IMR-90 (cell line): ENCODE results near the gene COL4A1. TPM values are rescaled to one million over a fixed set of nuclear protein-coding genes. Genes with fewer than 3 reads are reported as not detected.

ENCODE experiments used
- ATAC-seq: fragments of 200-7000 bp; cut with Tn5 transposase; 2 replicates; pipeline ENCODE4 v1.9.1; 2020; ENCODE audit warnings: low read depth, mild to moderate bottlenecking, moderate library complexity
- BruUV-seq: library from RNA; stranded (reverse); fragments of 400-500 nt; replicated peaks from 2 replicates; lab custom pipeline; 2021; lab: Mats Ljungman, UMichigan
- CTCF ChIA-PET: fragments of 300-600 bp; formaldehyde crosslinking; extraction: SDS; loops from one replicate; lab custom pipeline; 2021; ENCODE audit warnings: antibody characterized with exemption; lab: Yijun Ruan, JAX
- POLR2A ChIA-PET: fragments of 300-600 bp; sonication (Branson Sonifier 250); formaldehyde crosslinking; loops from one replicate; lab custom pipeline; 2022; ENCODE audit warnings: antibody characterized with exemption; ENCODE audit not compliant: unreplicated experiment; lab: Charles Lee
- DNase-seq: peaks from one replicate; pipeline ENCODE4 v3.0.0; 2013
- H2AFZ ChIP-seq: replicated peaks from 2 replicates; pipeline ENCODE3; 2013; ENCODE audit warnings: low read length, mild to moderate bottlenecking; ENCODE audit not compliant: poor library complexity
- H2AK5ac ChIP-seq: 2 replicates; pipeline ENCODE4 v1.6.1; 2013; ENCODE audit warnings: low read depth, low read length, inconsistent platforms
- H2AK9ac ChIP-seq: replicated peaks from 2 replicates; pipeline ENCODE3; 2013; ENCODE audit warnings: mild to moderate bottlenecking, low read depth, low read length, moderate library complexity; ENCODE audit not compliant: poor library complexity
- H2BK120ac ChIP-seq: 2 replicates; pipeline ENCODE4 v1.6.1; 2013; ENCODE audit warnings: low read depth, low read length, inconsistent platforms
- H2BK15ac ChIP-seq: 3 replicates; pipeline ENCODE4 v1.6.1; 2013; ENCODE audit warnings: low read depth, low read length, inconsistent platforms
- H2BK20ac ChIP-seq: 2 replicates; pipeline ENCODE4 v1.6.1; 2013; ENCODE audit warnings: low read depth, mild to moderate bottlenecking, inconsistent platforms, low read length, moderate library complexity
- H2BK5ac ChIP-seq: 2 replicates; pipeline ENCODE4 v1.6.1; 2013; ENCODE audit warnings: mild to moderate bottlenecking, low read depth, low read length, inconsistent platforms; ENCODE audit not compliant: poor library complexity, severe bottlenecking
- H3K14ac ChIP-seq: replicated peaks from 2 replicates; pipeline ENCODE4 v1.6.1; 2013; ENCODE audit warnings: low read depth, low read length, inconsistent platforms
- H3K18ac ChIP-seq: 2 replicates; pipeline ENCODE4 v1.6.1; 2013; ENCODE audit warnings: low read depth, low read length, control low read depth
- H3K23ac ChIP-seq: 2 replicates; pipeline ENCODE4 v1.6.1; 2013; ENCODE audit warnings: low read depth, low read length, inconsistent platforms
- H3K27ac ChIP-seq: 2 replicates; pipeline ENCODE4 v1.5.1; 2013; ENCODE audit warnings: mild to moderate bottlenecking, control low read depth, low read length; ENCODE audit not compliant: insufficient read depth
- H3K27me3 ChIP-seq: 2 replicates; pipeline ENCODE4 v1.6.1; 2013; ENCODE audit warnings: low read length; ENCODE audit not compliant: control insufficient read depth, insufficient read depth
- H3K36me3 ChIP-seq: 2 replicates; pipeline ENCODE4 v1.6.1; 2013; ENCODE audit warnings: low read length, mixed read lengths; ENCODE audit not compliant: control insufficient read depth, insufficient read depth
- H3K4ac ChIP-seq: 2 replicates; pipeline ENCODE4 v1.6.1; 2013; ENCODE audit warnings: low read depth, low read length, inconsistent platforms
- H3K4me1 ChIP-seq: 2 replicates; pipeline ENCODE4 v1.6.1; 2013; ENCODE audit warnings: low read length, mixed read lengths; ENCODE audit not compliant: control insufficient read depth, insufficient read depth
- H3K4me2 ChIP-seq: 2 replicates; pipeline ENCODE4 v1.6.1; 2013; ENCODE audit warnings: low read depth, mild to moderate bottlenecking, control low read depth, low read length, moderate library complexity
- H3K4me3 ChIP-seq: 2 replicates; pipeline ENCODE4 v1.5.1; 2013; ENCODE audit warnings: low read depth, mild to moderate bottlenecking, control low read depth, low read length, moderate library complexity; ENCODE audit not compliant: insufficient read depth
- H3K56ac ChIP-seq: 2 replicates; pipeline ENCODE4 v1.6.1; 2013; ENCODE audit warnings: low read length, inconsistent platforms; ENCODE audit not compliant: insufficient read depth; ENCODE audit errors: extremely low read depth
- H3K79me1 ChIP-seq, 2 experiments: 2 replicates each; pipeline ENCODE4 v1.6.1; 2013; ENCODE audit warnings: low read length in 2 of 2, inconsistent platforms in 1 of 2, low read depth in 1 of 2
- H3K9ac ChIP-seq: 2 replicates; pipeline ENCODE4 v1.6.1; 2013; ENCODE audit warnings: low read depth, low read length, control low read depth
- H3K9me1 ChIP-seq: 2 replicates; pipeline ENCODE4 v1.6.1; 2013; ENCODE audit warnings: low read length, inconsistent platforms; ENCODE audit not compliant: insufficient read depth
- H3K9me3 ChIP-seq: 2 replicates; pipeline ENCODE4 v1.6.1; 2013; ENCODE audit warnings: low read length; ENCODE audit not compliant: control insufficient read depth, insufficient read depth
- H4K20me1 ChIP-seq: 2 replicates; pipeline ENCODE4 v1.6.1; 2013; ENCODE audit warnings: low read length, inconsistent platforms; ENCODE audit not compliant: insufficient read depth
- H4K5ac ChIP-seq: 2 replicates; pipeline ENCODE4 v1.6.1; 2013; ENCODE audit warnings: mild to moderate bottlenecking, low read depth, low read length, control low read depth
- H4K8ac ChIP-seq, 2 experiments: 2 replicates each; pipeline ENCODE4 v1.6.1; 2013; ENCODE audit warnings: low read depth in 2 of 2, low read length in 2 of 2, control low read depth in 1 of 2, inconsistent platforms in 1 of 2
- H4K91ac ChIP-seq: 2 replicates; pipeline ENCODE4 v1.6.1; 2013; ENCODE audit warnings: low read depth, low read length, inconsistent platforms; ENCODE audit not compliant: insufficient read depth
- CEBPB ChIP-seq: IDR thresholded peaks from 2 replicates; pipeline ENCODE4 v1.6.1; 2012; ENCODE audit warnings: low read depth, low read length, improper control_type of control experiment
- POLR2A ChIP-seq: IDR thresholded peaks from 2 replicates; pipeline ENCODE4 v1.6.1; 2012; ENCODE audit warnings: mild to moderate bottlenecking, low read depth, low read length
- RFX5 ChIP-seq: IDR thresholded peaks from 2 replicates; pipeline ENCODE4 v1.8.0; 2012; ENCODE audit warnings: low read depth, mild to moderate bottlenecking, low read length, moderate library complexity
- WGBS, 2 experiments: methylation state at CpG; one replicate each; pipeline versions ENCODE4 v1.1.5 to v1.1.7; 2013; ENCODE audit warnings: missing lambda C conversion rate in 2 of 2; ENCODE audit not compliant: insufficient read length in 1 of 2; ENCODE audit errors: extremely low coverage in 2 of 2; 5-methylcytosine and 5-hydroxymethylcytosine counted together
- dilution Hi-C: fragments of 300-500 bp; cut with HindIII; formaldehyde crosslinking; loops from one replicate; pipeline ENCODE4 v1.14.3; 2018; ENCODE audit warnings: low sequenced_read_pairs; ENCODE audit not compliant: unreplicated experiment
- in situ Hi-C: fragments of 300-500 bp; cut with MboI; formaldehyde crosslinking; loops from 3 replicates; pipeline ENCODE4 v1.14.3; 2019; ENCODE audit warnings: low sequenced_read_pairs, inconsistent platforms, mixed read lengths
- intact Hi-C: fragments of 100-400 bp; cut with micrococcal nuclease; formaldehyde crosslinking; loops from 2 replicates; pipeline ENCODE4 v1.10.0; 2022
- polyA plus RNA-seq, 3 experiments: library from polyadenylated mRNA; depleted of rRNA; stranded (reverse); fragments of >200 nt; gene quantifications; 2 replicates each; pipeline ENCODE4 v1.2.3, GENCODE V29; 2012; ENCODE audit warnings: low replicate concordance in 1 of 3
- total RNA-seq: library from RNA; depleted of rRNA; stranded (reverse); fragments of >200 nt; gene quantifications from 2 replicates; pipeline ENCODE4 v1.2.3, GENCODE V29; 2012
- TF ChIP-seq, protein P1 (sequence below): fragments of 150-350 bp; IDR thresholded peaks from 2 replicates; pipeline ENCODE4 v1.6.1; 2017; ENCODE audit warnings: mild to moderate bottlenecking, antibody characterized with exemption, low read length, low read depth

Gene COL4A1
- total and polyA plus RNA-seq, 2 of the 4 experiments (the other 2 are of a cell fraction): 230 to 337 TPM

- Histone ChIP-seq H3K9me1 (peaks cover 38% of the 10 kb centered on the region), H4K91ac (peak overlapping the region; percentile 17; the same call in 1 of the 2 replicates), H4K8ac (no peak overlapping the region), H2BK20ac (no peak overlapping the region), H3K9ac (no peak overlapping the region; the same call in 1 of the 2 replicates), H2AK5ac (no peak overlapping the region), H3K27me3 (no peaks in the 10 kb centered on the region), H4K20me1 (peaks cover 84% of the 10 kb centered on the region), H3K4me3 (no peak overlapping the region), H3K4me2 (peak overlapping the region; percentile 53; the same call in 1 of the 2 replicates), H3K27ac (no peak overlapping the region), H2AK9ac (no peak overlapping the region), H3K14ac (peak overlapping the region; percentile 34; the same call in 1 of the 2 replicates), H3K18ac (no peak overlapping the region; the same call in 1 of the 2 replicates), H2BK5ac (no peak overlapping the region), H2BK15ac (no peak overlapping the region), H4K5ac (no peak overlapping the region), H3K9me3 (no peaks in the 10 kb centered on the region), H3K4me1 (peaks cover 34% of the 10 kb centered on the region), H2AFZ (no peak overlapping the region), H3K23ac (peak overlapping the region; percentile 87), H3K79me1 (peaks cover 13 to 66% of the 10 kb centered on the region in 2 experiments; a peak in 3 of 4 replicates), H3K4ac (peak overlapping the region; percentile 49; the same call in 1 of the 2 replicates), H3K36me3 (peaks cover 24% of the 10 kb centered on the region), H3K56ac (no peak overlapping the region), H2BK120ac (no peak overlapping the region)
- dilution Hi-C loops: no loop called here
- WGBS, 2 experiments: 100% methylated on average over 2 of the region's 2 CpGs; no CpG with 5 or more reads in 1 of the 2 experiments
- ATAC-seq (no peak), DNase-seq (no peak)
- ChIA-PET CTCF (interaction anchor here (1.8 kb wide), 1 partner anchor 56 kb away, joined by 5 read pairs; no protein-coding TSS in a partner anchor), POLR2A (interaction anchor here (1.0 kb wide), 1 partner anchor 45 kb away, joined by 3 read pairs; no protein-coding TSS in a partner anchor)
- BruUV-seq: no TSS peak
- no peak for TF ChIP-seq CEBPB
- TF ChIP-seq RFX5: no peak
- TF ChIP-seq, protein P1, sequence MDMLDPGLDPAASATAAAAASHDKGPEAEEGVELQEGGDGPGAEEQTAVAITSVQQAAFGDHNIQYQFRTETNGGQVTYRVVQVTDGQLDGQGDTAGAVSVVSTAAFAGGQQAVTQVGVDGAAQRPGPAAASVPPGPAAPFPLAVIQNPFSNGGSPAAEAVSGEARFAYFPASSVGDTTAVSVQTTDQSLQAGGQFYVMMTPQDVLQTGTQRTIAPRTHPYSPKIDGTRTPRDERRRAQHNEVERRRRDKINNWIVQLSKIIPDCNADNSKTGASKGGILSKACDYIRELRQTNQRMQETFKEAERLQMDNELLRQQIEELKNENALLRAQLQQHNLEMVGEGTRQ: no peak
- TF ChIP-seq POLR2A: no peak
- in situ Hi-C loops: no loop called here
- intact Hi-C loops: no loop called here
Measured at GRCh38 chr13:110302997-110303396, 4.0 kb downstream of the COL4A1 start.
